Activated CD8-positive, alpha-beta T cell treated with anti-CD3 and anti-CD28 coated beads for 36 hours (primary cell): ENCODE results near the gene DCAF11. TPM values are rescaled to one million over a fixed set of nuclear protein-coding genes. Genes with fewer than 3 reads are reported as not detected.

ENCODE experiments used
- ATAC-seq: fragments of 200-7000 bp; cut with Tn5 transposase; one replicate; pipeline ENCODE4 v1.10.0; 2021; ENCODE audit warnings: mild to moderate bottlenecking, moderate library complexity
- CTCF ChIA-PET: fragments of 350-600 bp; sonication (Branson Sonifier 250); formaldehyde crosslinking; loops from one replicate; lab custom pipeline; 2021; ENCODE audit warnings: antibody characterized with exemption; lab: Charles Lee
- POLR2A ChIA-PET: fragments of 350-600 bp; sonication (Branson Sonifier 250); formaldehyde crosslinking; loops from one replicate; lab custom pipeline; 2021; ENCODE audit warnings: antibody characterized with exemption; lab: Charles Lee
- DNase-seq: peaks from one replicate; pipeline ENCODE4 v3.0.0-alpha.2; 2020
- H3K27ac Mint-ChIP-seq: one replicate; pipeline ENCODE4 v1.8.0; 2021; ENCODE audit warnings: mild to moderate bottlenecking, mixed read lengths
- H3K27me3 Mint-ChIP-seq: one replicate; pipeline ENCODE4 v1.8.0; 2021; ENCODE audit warnings: mixed read lengths
- H3K36me3 Mint-ChIP-seq: one replicate; pipeline ENCODE4 v1.8.0; 2021; ENCODE audit warnings: low read depth, mixed read lengths
- H3K4me1 Mint-ChIP-seq: one replicate; pipeline ENCODE4 v1.8.0; 2021; ENCODE audit warnings: low read depth, mixed read lengths
- H3K4me3 Mint-ChIP-seq: one replicate; pipeline ENCODE4 v1.8.0; 2021; ENCODE audit warnings: mild to moderate bottlenecking, moderate library complexity, mixed read lengths
- H3K9me3 Mint-ChIP-seq: one replicate; pipeline ENCODE4 v1.8.0; 2021; ENCODE audit warnings: mixed read lengths
- CTCF ChIP-seq: fragments of 200-600 bp; IDR thresholded peaks from one replicate; pipeline ENCODE4 v1.8.0; 2022; ENCODE audit warnings: antibody characterized with exemption, mild to moderate bottlenecking
- intact Hi-C: fragments of 100-400 bp; cut with micrococcal nuclease; formaldehyde crosslinking; loops from one replicate; pipeline ENCODE4 v1.10.0; 2022
- total RNA-seq, 2 experiments: library from RNA; stranded (reverse); gene quantifications; one replicate each; pipeline ENCODE4 v1.2.3, GENCODE V29; 2021

Gene DCAF11
- total RNA-seq, 2 experiments from 2014 or later: 59.9 to 63.9 TPM

GRCh38 chr14:24067133-24068082 is 47.2 kb upstream of the DCAF11 start:
- ChIA-PET CTCF (interaction anchor here (1.1 to 4.0 kb wide), 6 partner anchors 9 to 23 kb away, joined by 3 to 28 read pairs (median 10); no protein-coding TSS in a partner anchor), POLR2A (interaction anchor here (0.5 to 1.7 kb wide), 2 partner anchors 8 to 27 kb away, joined by 3 to 5 read pairs; no protein-coding TSS in a partner anchor)
- no peak for DNase-seq
- no peak for ATAC-seq
- Mint-ChIP-seq H3K4me3 (no peak overlapping the region), H3K9me3 (no peaks in the 10 kb centered on the region), H3K36me3 (no peaks in the 10 kb centered on the region), H3K27ac (no peak overlapping the region), H3K27me3 (no peaks in the 10 kb centered on the region), H3K4me1 (peaks cover 7% of the 10 kb centered on the region)
- intact Hi-C loops: no loop called here
- TF ChIP-seq CTCF: no peak

GRCh38 chr14:24068711-24069410 is 45.7 kb upstream of the DCAF11 start:
- peaks cover 7% of the 10 kb centered on the region for H3K4me1 Mint-ChIP-seq
- DNase-seq (no peak), ATAC-seq (no peak)
- no peak overlapping the region for H3K4me3 Mint-ChIP-seq
- POLR2A ChIA-PET: interaction anchor here (0.9 kb wide), 1 partner anchor 26 kb away, joined by 3 read pairs; no protein-coding TSS in a partner anchor
- CTCF ChIA-PET: interaction anchor here (1.2 to 5.1 kb wide), 5 partner anchors 11 to 60 kb away, joined by 3 to 31 read pairs (median 8); no protein-coding TSS in a partner anchor
- no peaks in the 10 kb centered on the region for H3K36me3 Mint-ChIP-seq
- intact Hi-C loops: no loop called here
- no peaks in the 10 kb centered on the region for H3K9me3 Mint-ChIP-seq
- TF ChIP-seq CTCF: no peak
- H3K27ac Mint-ChIP-seq: no peak overlapping the region
- H3K27me3 Mint-ChIP-seq: no peaks in the 10 kb centered on the region

- no peak for TF ChIP-seq CTCF
- peaks cover 7% of the 10 kb centered on the region for H3K4me1 Mint-ChIP-seq
- no peak overlapping the region for H3K4me3 Mint-ChIP-seq
- CTCF ChIA-PET: interaction anchor here (0.7 to 5.1 kb wide), 7 partner anchors 9 to 61 kb away, joined by 3 to 31 read pairs (median 8); no protein-coding TSS in a partner anchor
- intact Hi-C loops: no loop called here
- no peak for DNase-seq
- H3K27ac Mint-ChIP-seq: no peak overlapping the region
- H3K9me3 Mint-ChIP-seq: no peaks in the 10 kb centered on the region
- POLR2A ChIA-PET: interaction anchor here (0.9 kb wide), 1 partner anchor 26 kb away, joined by 3 read pairs; no protein-coding TSS in a partner anchor
- ATAC-seq: no peak
- H3K27me3 Mint-ChIP-seq: no peaks in the 10 kb centered on the region
- H3K36me3 Mint-ChIP-seq: no peaks in the 10 kb centered on the region
Measured at GRCh38 chr14:24069411-24069735, 45.2 kb upstream of the DCAF11 start.

- H3K4me1 Mint-ChIP-seq: peaks cover 11% of the 10 kb centered on the region
- H3K36me3 Mint-ChIP-seq: no peaks in the 10 kb centered on the region
- no peak overlapping the region for H3K27ac Mint-ChIP-seq
- DNase-seq (no peak), ATAC-seq (no peak)
- CTCF ChIA-PET: interaction anchor here (1.2 to 5.1 kb wide), 6 partner anchors 9 to 226 kb away, joined by 4 to 31 read pairs (median 10); no protein-coding TSS in a partner anchor
- TF ChIP-seq CTCF: no peak
- POLR2A ChIA-PET: interaction anchor here (1.3 to 2.1 kb wide), 3 partner anchors 10 to 17 kb away, joined by 3 to 8 read pairs (median 3); no protein-coding TSS in a partner anchor
- no peaks in the 10 kb centered on the region for H3K9me3 Mint-ChIP-seq
- no peak overlapping the region for H3K4me3 Mint-ChIP-seq
- intact Hi-C loops: no loop called here
- no peaks in the 10 kb centered on the region for H3K27me3 Mint-ChIP-seq
Measured at GRCh38 chr14:24070285-24071143, 44.1 kb upstream of the DCAF11 start.
